HS-27A (cell line): ENCODE data around the gene SLC29A3.
"Not testable (repeated sequence)": the region's sequence is repeated elsewhere in the genome, so short reads cannot be mapped to it uniquely, and the experiment has no call there.

Experiments used
- DNase-seq: peaks from one replicate; pipeline ENCODE4 v3.0.0-alpha.2; 2012; ENCODE audit warnings: low read depth, missing footprints

The SLC29A3 gene

GRCh38 chr10:71345694-71346093 is 26.6 kb downstream of the SLC29A3 start:
- no peak for DNase-seq

DNA sequence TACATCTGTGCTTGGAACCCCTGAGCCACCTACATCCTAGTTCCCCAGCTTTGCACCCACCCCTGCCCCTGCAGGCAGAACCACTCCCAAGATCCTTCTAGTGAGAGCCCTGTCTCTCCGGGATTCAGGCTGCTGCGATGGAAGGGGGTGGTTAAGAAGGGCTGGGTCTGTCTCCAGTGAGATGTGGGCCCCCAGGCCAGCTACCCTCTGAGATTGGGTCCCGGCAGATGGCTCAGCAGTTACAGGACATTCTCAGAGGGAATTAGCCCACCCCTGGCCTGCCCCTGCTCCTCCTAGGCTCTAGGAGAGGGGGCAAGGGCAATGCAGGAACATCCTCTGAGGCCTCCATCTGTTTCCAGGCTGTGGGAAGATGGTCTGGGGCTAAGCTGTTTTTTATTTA is 27.7 kb downstream of the SLC29A3 start:
- no peak for DNase-seq

- no peak for DNase-seq
Observed at GRCh38 chr10:71347587-71348395, 28.7 kb downstream of the SLC29A3 start.

DNA sequence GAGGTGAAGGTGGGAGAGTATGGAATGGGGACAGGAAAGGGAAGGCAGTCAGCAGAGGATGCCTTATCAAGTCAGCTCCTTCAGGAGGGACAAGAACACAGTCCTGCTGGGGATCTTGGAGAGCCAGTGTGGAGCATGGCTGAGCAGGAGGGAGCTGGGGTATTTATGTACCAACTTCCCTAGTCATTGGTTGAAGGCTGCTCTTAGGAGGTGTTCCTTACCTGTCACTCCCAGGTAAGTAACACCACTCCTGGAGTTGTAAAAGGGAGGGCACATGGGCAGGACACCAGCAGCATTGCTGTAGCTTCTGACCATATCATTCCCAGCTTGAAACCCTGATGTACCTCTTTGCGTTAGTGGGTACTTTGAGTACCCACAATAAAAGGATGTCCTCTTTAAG is 29.8 kb downstream of the SLC29A3 start:
- no peak for DNase-seq

GRCh38 chr10:71349406-71349805 is 30.3 kb downstream of the SLC29A3 start:
- no peak for DNase-seq

GRCh38 chr10:71351087-71351486 is 32.0 kb downstream of the SLC29A3 start:
- DNase-seq, result no peak

DNA sequence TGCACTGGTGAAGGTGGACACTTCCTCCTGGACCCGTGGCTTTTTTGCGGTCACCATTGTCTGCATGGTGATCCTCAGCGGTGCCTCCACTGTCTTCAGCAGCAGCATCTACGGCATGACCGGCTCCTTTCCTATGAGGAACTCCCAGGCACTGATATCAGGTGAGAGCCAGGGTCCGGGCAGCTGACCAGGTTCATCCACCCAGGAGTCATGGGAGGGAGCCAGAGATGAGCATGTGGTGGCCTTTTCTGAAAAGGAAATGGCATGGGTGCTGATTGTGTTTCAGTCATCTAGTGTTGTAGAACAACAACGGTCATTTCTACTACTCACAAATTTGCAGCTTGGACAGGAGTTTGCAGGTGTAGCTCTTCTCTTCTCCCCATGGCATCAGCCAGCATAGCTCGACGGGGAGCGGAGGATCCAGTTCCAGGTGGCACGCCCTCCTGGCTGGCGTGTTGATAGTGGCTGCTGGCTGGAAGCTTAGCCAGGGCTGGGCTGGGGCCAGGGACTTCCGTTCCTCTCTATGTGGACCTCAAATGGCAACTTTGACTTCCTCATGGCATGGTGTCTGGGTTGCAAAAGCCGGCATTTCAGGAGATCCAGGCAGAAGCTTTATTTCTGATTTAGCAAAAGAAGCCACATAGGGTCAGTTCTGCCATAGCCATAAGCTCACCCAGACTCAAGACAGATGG is 32.7 kb downstream of the SLC29A3 start:
- DNase-seq, result no peak

DNA sequence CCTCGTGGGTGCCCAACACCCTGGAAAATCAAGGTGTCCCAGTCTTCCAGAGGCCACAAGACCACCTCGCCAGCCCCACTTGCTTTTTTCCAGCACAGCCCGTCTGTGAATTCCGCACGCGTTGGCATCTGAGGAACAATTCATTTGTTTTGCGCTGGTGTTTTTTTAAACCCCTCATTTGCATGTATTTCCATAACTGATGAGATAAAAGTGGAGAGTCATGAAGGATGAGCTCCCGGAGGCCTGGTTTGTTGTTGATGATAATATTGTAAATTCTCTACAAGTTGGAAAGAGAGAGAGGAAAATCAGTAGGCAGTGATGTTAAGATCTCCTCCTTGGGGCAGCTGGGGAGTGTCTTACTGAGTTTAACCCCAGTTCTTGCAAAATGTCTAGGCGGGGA is 34.6 kb downstream of the SLC29A3 start:
- no peak for DNase-seq

DNA sequence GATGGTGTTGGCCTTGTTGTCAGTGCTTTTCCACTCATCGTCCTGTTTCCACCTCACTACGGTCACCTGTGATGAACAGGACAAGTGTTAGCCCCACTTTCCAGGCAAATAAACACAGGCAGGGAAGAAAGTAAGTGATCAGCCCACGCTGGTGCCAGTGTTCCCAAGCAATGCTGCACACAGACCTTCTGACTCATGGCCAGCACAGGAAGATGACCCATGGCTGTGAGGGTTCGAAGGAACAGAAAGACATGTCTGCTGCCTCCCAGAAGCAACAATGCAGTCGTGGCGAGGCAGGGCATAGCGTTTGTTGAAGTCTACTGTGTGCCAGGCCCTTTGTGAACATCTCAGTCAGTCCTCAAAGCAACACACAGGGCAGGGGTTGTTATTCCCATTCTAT is 35.7 kb downstream of the SLC29A3 start:
- DNase-seq, result no peak

DNA sequence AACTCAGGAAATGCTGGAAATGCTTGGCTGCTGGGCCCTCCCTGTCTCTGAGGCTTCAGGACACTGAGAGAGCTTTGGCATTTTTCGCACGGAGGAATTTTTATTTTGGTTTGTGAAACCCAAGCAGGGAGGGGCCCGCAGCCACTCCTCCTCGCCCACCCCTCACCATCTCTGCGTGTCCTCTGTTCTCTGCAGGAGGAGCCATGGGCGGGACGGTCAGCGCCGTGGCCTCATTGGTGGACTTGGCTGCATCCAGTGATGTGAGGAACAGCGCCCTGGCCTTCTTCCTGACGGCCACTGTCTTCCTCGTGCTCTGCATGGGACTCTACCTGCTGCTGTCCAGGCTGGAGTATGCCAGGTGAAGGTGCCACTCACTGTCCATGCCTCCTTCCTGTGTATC is 36.8 kb downstream of the SLC29A3 start:
- no peak for DNase-seq

DNA sequence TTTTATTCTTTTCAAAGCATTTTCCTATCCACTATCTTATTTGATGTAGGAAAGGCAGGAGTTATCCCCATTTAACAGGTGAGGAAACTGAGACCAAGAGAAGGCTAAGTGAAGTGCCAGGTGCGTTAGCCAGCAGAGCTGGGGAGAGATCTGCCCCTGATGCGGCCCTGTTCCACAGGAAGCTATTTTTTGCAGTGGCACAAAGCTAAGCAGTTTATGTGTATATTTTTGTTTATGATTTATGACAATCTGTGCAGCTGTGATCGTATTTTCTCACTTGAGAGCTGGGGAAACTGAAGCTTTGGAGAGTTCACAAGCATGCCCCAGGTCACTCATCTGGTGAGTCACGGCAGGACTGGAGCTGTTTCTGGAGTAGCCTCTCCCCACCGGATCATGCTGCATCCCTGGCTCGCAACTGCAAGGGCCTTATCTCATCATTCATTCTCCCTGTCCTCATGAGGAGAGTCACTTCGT is 38.8 kb downstream of the SLC29A3 start:
- DNase-seq, result no peak

DNA sequence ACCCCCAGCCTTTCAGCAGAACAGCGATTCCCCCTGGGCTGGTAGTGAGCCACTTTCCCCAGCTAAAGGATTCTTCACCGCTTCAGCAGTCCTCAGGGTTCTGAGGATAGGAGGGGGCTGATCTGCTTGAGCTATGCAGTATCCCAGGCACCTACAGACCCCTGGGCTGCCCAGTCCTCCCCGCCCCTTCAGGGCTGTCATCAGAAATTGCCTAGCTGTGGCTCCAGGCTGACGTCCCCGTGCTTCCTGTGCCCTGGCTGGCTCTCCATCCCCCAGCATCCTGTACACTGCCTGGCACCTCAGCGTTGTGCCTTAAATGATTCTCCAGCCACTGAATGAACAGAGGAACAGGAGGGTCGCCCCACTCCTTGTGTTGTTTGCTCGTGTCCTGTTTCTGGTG is 39.2 kb downstream of the SLC29A3 start:
- no peak for DNase-seq

DNA sequence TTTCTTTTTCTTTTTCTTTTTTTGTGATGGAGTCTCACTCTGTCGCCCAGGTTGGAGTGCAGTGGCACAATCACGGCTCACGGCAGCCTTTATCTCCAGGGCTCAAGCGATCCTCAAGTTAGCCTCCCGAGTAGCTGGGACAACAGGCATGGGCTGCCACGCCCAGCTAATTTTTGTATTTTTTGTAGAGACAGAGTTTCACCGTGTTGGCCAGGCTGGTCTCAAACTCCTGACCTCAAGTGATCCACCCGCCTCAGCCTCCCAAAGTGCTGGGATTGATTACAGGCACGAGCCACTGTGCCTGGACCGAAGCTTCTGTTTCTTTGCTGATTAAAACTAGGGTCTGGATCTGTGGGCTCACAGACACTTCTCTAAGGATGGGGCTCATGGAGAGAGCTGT is 39.8 kb downstream of the SLC29A3 start:
- DNase-seq, result not testable (repeated sequence)

GRCh38 chr10:71359364-71360046 is 40.4 kb downstream of the SLC29A3 start:
- no peak for DNase-seq

DNA sequence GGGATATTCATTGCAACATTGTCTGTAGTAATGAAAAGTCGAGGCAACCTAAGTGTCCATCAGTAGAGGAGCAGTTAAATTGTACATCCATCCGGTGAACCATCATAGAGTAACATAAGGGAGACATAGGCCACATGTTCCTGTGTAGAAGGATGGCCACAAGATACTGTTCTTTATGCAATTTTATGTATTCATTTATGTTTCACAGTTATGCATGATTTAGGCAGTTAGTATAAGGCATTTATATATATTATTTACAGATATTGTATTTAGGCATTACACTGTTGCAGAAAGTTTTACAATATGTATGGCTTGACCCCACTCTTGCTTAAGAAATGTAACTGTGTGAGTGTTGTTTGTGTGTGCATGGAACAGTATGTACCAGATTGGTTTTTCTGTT is 41.7 kb downstream of the SLC29A3 start:
- no peak for DNase-seq

DNA sequence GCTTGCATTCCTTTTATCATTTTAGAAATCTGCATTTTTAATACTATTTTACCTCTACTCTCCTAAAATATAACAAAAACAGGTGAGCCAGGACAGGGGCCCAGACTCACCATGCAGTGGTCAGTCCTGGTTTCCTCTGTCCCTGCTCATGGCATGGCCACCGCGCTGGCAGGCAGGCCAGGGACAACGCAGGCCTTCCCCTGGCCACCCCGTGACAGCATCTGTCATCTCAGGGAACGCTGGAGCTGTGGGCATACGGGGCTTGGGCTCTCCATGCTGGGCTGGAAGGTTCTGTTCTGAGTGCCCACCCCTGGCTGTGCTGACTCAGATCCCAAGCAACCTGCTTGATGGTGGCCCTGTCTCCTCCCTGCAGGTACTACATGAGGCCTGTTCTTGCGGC is 42.5 kb downstream of the SLC29A3 start:
- DNase-seq, result no peak

- no peak for DNase-seq
Observed at GRCh38 chr10:71362141-71362540, 43.1 kb downstream of the SLC29A3 start.

DNA sequence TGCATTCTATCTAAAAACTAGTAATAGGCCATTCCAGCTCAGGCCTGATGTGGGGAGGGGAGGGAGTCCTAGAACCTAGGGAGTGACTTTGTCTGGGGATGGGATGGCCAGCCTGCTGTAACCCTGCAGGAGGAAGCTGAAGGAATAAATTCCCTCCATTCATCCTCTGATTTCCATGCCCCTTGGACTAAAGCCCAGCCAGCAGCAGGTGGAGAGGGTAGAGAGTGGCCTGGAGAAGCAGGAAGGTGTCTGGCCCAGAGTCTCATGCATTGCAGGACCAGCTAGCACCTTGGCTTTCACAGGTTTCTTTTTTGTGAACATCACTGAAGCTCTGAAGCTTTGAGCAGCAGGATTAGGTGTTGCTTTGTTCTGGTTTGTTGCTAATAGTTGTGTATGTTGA is 44.9 kb downstream of the SLC29A3 start:
- DNase-seq, result no peak

DNA sequence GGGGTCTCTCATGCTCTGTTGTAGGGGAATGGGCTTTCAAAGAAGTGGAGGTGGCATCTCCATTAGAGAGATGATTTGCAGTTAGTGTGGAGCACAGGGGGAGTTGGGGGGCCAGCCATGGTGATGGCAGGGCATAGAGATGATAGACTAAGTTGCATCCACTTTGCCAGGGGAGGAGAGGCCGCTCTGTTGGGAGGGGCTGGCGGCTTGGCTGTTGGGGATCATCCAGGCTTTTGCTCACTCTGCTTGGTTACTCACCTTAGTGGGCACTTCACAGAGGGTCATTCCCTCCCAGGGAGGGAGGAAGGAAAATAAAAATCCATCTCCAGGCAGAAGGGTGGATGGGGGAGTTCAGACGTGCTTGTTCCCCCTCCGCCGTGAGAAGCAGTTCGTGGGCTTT is 46.3 kb downstream of the SLC29A3 start:
- no peak for DNase-seq

DNA sequence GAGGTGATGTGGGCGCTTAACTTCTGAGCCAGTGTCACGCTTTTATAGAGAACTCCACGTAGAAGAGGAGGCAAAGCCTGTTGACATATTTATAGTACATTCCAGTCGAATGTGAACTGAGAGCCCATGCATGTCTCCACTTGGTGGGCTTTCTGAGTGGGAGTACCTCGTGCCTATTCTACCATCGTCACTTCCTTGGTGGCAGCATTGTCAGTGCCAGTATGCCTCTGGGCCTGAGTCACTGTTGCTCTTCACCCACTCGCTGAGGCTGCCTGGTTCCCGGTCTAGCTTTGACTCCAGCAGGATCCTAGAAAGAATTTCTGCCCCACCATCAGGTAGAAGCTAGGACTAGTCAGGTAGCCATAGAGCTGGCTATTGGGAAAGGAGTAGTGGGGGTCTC is 47.6 kb downstream of the SLC29A3 start:
- no peak for DNase-seq

DNA sequence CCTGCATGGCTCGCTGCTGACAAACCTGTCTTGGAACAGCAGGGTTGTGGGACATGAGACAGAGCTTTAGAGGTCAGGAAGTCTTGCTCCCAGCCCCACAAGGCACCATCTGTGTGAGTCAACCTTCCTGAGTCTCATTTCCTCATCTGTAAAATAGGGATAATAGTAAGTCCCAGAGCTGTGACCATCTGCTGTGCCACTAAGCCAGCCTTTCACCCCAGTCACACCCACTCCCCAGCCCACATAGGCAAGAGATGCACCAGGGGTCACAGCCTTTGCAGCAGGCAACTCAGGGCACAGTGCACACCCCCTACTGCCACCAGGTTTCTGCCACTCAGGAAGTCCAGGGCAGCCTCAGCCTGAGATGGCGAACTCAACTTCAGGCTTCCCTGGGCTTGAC is 48.2 kb downstream of the SLC29A3 start:
- DNase-seq, result no peak

- no peak for DNase-seq
Observed at GRCh38 chr10:71368176-71368575, 49.1 kb downstream of the SLC29A3 start.

DNA sequence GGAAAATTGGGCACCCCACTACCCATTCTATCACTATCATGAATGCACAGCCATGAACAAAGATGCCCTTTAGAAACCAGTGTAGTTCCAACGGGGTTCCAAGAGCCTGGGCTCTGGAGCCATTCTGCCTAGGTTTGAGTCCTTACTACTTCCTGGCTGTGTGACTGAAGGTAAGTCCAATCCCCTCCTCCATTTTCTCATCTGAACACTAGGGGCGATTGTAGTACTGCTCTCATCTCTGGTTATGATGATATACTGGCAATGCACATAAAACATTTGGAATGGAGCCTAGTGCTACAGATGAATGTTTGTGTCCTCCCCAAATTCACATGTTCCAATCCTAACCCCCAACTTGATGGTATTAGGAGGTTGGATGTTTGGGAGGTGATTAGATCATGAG is 49.6 kb downstream of the SLC29A3 start:
- no peak for DNase-seq
